GM13977 (cell line): ENCODE data around the gene PRKAR1B.
A peak's percentile ranks its signal among the peaks of the same experiment; 100 is the strongest.

Experiments
- DNase-seq: peaks from one replicate; pipeline ENCODE4 v3.0.0; 2012; ENCODE audit warnings: low spot score
- in situ Hi-C: fragments of 300-500 bp; cut with MboI; formaldehyde crosslinking; loops from one replicate; pipeline ENCODE4 v1.12.0; 2022; ENCODE audit warnings: low sequenced_read_pairs, low pct_unique_long_range_greater_than_20kb, mixed read lengths, inconsistent platforms; ENCODE audit not compliant: unreplicated experiment
- TF ChIP-seq, protein P1 (sequence below): IDR thresholded peaks from 2 replicates; pipeline ENCODE4 v1.5.1; 2012; ENCODE audit warnings: mild to moderate bottlenecking, control low read depth; ENCODE audit not compliant: insufficient read depth; ENCODE audit errors: extremely low read depth, missing control alignments

Gene PRKAR1B

DNA sequence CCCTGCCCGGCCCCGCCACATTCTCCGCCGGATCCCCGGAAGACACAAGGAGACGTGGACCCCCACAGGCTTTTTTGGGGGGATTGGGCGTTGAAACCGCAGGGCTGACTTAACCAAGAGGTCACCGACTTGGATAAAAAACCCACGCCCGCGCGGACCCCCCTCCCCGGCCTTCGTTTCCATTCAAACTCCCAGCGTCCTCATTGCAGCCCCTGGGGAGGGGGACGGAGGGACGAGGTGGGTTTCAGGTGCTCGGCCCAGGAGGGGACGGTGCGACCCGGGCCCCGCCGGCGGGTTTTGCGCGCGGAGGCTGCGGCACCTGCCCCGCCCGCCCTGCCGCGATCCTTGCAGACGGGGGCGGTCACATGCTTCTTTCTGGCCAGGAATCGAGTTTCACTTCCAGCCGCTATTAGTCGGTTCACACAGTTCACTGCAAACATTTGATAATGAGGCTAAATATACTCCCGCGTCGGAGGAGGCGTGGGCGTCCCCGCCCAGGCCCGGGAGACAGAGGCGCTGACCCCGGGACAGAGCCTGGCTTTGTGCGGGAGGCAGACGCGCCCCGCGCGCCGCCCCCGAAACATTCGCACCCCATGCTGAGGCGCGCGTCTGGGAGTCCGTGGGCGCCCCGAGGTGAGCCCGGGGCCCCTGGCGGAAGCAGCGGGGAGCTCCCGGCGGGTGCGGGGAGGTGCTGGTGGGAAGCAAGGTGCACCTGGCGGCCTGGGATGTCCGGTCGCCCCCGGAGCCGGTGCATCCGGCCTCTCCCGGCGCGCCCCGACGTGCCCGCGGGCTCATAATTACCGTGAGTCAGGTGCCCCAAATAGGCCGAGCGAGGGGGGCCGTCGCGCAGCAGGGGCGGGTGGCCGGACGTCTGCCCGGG, 204.8 kb downstream of the PRKAR1B start:
- in situ Hi-C loops: no loop called here
- DNase-seq: peak; percentile 78
- TF ChIP-seq, protein P1, sequence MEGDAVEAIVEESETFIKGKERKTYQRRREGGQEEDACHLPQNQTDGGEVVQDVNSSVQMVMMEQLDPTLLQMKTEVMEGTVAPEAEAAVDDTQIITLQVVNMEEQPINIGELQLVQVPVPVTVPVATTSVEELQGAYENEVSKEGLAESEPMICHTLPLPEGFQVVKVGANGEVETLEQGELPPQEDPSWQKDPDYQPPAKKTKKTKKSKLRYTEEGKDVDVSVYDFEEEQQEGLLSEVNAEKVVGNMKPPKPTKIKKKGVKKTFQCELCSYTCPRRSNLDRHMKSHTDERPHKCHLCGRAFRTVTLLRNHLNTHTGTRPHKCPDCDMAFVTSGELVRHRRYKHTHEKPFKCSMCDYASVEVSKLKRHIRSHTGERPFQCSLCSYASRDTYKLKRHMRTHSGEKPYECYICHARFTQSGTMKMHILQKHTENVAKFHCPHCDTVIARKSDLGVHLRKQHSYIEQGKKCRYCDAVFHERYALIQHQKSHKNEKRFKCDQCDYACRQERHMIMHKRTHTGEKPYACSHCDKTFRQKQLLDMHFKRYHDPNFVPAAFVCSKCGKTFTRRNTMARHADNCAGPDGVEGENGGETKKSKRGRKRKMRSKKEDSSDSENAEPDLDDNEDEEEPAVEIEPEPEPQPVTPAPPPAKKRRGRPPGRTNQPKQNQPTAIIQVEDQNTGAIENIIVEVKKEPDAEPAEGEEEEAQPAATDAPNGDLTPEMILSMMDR: no peak

DNA sequence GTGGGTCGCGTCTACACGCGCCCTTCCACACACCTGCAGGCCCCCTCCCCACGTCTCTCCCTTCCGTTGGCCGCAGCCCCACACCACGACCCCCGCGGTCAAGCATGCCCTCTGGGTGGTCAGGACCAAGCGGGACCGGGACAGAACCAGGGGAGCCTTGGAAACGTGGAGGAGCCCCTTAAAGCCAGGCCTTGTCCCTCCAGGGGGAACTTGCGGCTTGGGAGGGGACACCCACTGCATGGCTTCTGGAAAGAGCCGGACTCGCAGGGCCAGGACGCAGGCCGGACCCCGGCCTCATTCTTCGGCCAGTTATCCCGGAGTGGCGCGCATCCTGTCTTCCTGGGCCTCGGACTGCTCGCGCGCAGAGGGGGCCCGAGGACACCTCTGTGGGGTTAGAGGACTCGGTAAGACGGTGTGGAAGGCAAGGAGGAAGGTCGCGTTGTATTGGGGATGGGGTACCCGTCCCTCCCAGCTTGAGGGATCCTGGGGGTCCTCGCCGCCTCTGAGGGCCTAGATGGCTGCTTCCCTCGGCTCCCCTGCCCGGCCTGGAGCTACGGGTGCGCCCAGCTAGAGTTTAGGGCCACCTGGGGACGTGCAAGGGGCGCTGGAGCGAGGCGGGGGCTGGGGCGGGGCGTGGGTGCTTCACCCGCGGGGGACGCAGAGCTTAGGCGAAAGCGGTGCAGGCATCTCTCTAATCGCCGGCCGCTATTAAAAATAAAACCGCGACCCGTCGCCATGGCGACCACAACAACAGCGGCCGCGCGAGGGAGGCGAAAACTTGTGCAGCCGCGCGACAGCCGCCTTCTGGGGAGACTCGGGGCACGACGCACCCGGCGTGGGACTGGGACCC, 205.6 kb downstream of the PRKAR1B start:
- in situ Hi-C loops: no loop called here
- TF ChIP-seq, protein P1: peak; percentile 4
- DNase-seq: peak; percentile 87

DNA sequence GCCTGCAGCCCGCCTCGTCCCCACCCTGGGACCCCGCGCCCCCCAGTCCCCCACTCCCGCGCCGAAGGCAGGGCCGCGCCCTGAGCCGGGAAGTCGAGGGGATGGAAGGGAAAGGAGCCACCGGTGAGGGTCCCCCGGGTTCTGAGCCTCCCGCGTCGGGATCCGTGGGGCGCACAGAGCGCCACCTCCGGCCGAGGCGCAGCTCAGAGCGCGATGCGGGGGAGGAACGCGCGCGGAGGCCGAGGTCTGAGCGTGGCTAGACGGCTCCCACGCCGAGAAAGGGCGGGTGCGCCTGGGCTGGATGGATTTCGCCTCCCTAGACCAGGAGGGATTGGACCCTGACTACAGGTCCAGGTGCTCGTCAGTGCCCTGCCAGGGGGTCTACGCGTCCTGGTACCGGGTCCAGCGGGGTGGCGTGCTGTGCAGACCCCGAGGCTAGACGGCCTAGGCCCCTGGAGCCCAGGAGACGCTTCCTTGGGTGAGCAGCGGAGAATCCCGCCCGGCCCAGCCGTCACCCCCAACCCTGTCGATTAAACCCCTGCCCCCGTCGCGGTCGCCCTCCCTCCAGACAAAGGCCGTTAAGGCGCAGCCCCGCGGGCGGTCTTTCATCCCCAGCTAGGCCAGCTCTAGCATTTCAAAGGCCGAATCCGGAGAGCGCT, 206.4 kb downstream of the PRKAR1B start:
- in situ Hi-C loops: no loop called here
- DNase-seq: no peak
- TF ChIP-seq, protein P1: peak; percentile 51

DNA sequence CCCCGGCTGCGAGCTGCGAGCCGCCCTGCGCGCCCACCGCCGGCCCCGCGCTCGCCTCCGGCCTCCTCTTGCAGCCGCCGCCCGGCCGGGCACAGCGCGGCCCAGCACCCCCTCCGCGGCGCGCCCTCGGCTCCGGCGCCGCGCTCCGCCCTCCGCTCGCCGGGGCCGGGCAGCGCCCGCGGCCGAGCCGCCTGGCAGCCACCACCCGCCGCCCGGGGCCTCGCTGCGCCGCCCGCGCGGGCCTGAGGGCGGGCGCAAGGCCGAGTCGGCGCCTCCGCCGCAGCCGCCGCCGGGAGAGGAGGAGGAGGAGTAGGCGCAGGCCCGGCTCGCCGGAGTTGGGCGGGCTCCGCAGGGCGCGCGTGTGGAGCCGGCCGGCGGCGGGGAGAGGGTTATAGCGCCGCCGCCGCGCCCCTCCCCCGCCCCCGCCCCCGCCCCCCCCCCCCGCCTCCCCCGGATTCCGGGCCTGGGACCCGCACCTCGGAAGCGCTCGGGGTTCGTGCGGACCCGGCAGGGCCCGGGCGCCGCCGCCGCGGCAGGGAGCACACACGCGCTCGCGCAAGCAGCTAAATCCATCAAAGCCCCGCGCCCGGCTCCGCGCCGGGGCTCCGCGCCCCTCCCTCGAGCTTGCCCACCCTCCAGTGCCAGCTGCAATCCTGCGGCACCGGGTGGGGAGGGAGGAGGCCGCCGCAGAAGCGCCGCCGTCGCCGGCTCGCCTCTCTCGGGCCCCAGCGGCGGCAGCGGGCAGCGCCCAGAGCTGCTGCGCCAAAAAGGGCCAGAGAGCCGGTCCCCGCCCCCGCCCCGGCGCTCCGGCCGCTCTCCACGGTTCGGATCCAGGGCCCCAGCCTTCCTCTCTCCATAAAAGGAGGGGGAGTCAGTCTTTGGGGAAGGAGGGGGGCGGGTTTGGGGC, 207.3 kb downstream of the PRKAR1B start, which contains the start of gene PDGFA:
Gene PDGFA (minus strand): TSS at position 363 of the 907 bp plus-strand sequence. CDS start 845 bp downstream, outside the sequence.
- DNase-seq: peak; percentile 74
- in situ Hi-C loops: no loop called here
- TF ChIP-seq, protein P1: peak; percentile 3

DNA sequence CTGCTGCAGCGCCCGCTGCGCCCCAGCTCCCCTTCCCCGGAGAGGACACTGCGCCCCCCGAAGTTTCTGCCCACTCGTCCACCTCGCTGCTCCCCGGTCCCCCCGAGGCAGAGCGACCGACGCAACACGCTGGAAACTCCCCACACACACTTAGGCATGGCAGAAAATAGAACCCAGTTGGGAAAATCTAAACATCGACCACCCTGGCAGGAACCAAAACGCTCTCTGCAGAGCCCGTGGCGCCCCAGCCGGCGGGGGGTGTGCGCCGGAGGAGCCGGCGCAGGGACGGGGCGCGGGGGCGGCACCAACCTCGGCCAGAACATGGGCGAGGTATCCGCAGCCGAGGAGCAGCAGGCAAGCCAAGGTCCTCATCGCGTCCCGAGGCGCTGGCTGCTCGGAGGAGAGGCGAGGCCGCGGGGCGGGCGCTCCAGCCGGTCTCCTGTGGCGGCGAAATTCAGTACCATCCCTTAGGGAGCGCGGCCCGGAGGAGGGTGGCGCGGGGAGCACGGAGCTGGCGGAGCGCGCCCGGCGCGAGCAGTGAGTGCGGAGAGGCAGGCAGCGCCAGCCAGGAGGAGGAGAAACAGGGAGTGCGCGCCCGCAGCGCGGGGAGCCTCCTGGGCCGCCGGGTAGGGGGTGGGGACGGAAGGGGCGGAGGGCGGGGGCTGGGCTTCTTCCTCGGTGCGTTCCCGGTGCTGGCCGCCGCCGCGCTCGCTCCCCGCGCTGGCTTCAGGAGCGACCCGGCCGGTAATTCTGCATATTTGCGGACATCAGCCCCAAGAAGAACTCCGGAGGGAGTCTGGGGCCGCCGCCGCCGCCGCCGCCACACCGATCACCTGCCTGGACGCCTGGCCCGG, 208.2 kb downstream of the PRKAR1B start:
- peak; percentile 80 for DNase-seq
- TF ChIP-seq, protein P1: no peak
- in situ Hi-C loops: no loop called here
